Caco-2 (cell line): ENCODE data around the gene AP5B1. TPM values are rescaled to one million over a fixed set of nuclear protein-coding genes. Genes with fewer than 3 reads are reported as not detected.

Experiments
- BruUV-seq: library from RNA; stranded (reverse); fragments of 400-500 nt; replicated peaks from 2 replicates; lab custom pipeline; 2021; lab: Mats Ljungman, UMichigan
- CTCF ChIA-PET: fragments of 300-600 bp; sonication (Branson Sonifier 250); formaldehyde crosslinking; loops from one replicate; lab custom pipeline; 2022; ENCODE audit warnings: antibody characterized with exemption; lab: Charles Lee
- POLR2A ChIA-PET: fragments of 300-600 bp; sonication (Branson Sonifier 250); formaldehyde crosslinking; loops from one replicate; lab custom pipeline; 2022; ENCODE audit warnings: antibody characterized with exemption; lab: Charles Lee
- DNase-seq, 2 experiments: peaks; one replicate each; pipeline versions ENCODE4 v3.0.0 to v3.0.0-alpha.2; 2020 to 2022
- H3K27me3 ChIP-seq: replicated peaks from 2 replicates; pipeline ENCODE4 v1.6.0; 2011; ENCODE audit warnings: low read length; ENCODE audit not compliant: control insufficient read depth, insufficient read depth
- H3K36me3 ChIP-seq: 2 replicates; pipeline ENCODE4 v1.5.1; 2011; ENCODE audit warnings: low read length; ENCODE audit not compliant: control insufficient read depth, insufficient read depth
- H3K4me1 ChIP-seq: fragments of 250-450 bp; sonication (Bioruptor Pico); 2 replicates; pipeline ENCODE4 v1.5.1; 2020; ENCODE audit warnings: mild to moderate bottlenecking
- H3K4me3 ChIP-seq: 2 replicates; pipeline ENCODE4 v1.5.1; 2011; ENCODE audit warnings: low read depth, mild to moderate bottlenecking, control low read depth, low read length
- H3K9me3 ChIP-seq: fragments of 250-450 bp; sonication (Bioruptor Pico); 2 replicates; pipeline ENCODE4 v1.5.1; 2020; ENCODE audit warnings: mild to moderate bottlenecking, moderate library complexity
- H3K27ac Mint-ChIP-seq: one replicate; pipeline ENCODE4 v1.8.0; 2022; ENCODE audit warnings: mixed read lengths; ENCODE audit not compliant: unreplicated experiment
- H3K27me3 Mint-ChIP-seq: one replicate; pipeline ENCODE4 v1.8.0; 2022; ENCODE audit warnings: mixed read lengths; ENCODE audit not compliant: insufficient read depth, unreplicated experiment
- H3K36me3 Mint-ChIP-seq: one replicate; pipeline ENCODE4 v1.8.0; 2022; ENCODE audit warnings: mild to moderate bottlenecking, mixed read lengths; ENCODE audit not compliant: insufficient read depth, unreplicated experiment
- H3K4me1 Mint-ChIP-seq: one replicate; pipeline ENCODE4 v1.8.0; 2022; ENCODE audit warnings: low read depth, mixed read lengths; ENCODE audit not compliant: unreplicated experiment
- H3K4me3 Mint-ChIP-seq: one replicate; pipeline ENCODE4 v1.8.0; 2022; ENCODE audit warnings: mild to moderate bottlenecking, moderate library complexity, mixed read lengths; ENCODE audit not compliant: unreplicated experiment
- H3K9me3 Mint-ChIP-seq: one replicate; pipeline ENCODE4 v1.8.0; 2022; ENCODE audit warnings: mixed read lengths; ENCODE audit not compliant: unreplicated experiment
- intact Hi-C: fragments of 100-400 bp; cut with micrococcal nuclease; formaldehyde crosslinking; loops from one replicate; pipeline ENCODE4 v1.10.0; 2022; ENCODE audit not compliant: unreplicated experiment
- total RNA-seq: library from RNA; stranded (reverse); gene quantifications from 2 replicates; pipeline ENCODE4 v1.2.3, GENCODE V29; 2022
- TF ChIP-seq, protein P1 (sequence below), 2 experiments: fragments of 200-600 bp in 1 of 2; IDR thresholded peaks; 1 replicate in 1 of 2; 2 replicates in 1 of 2; pipeline versions ENCODE4 v1.5.1 to v1.8.0; 2011 to 2022; ENCODE audit warnings: antibody characterized with exemption in 1 of 2, control low read depth in 1 of 2, inconsistent platforms in 1 of 2, low read depth in 1 of 2, low read length in 1 of 2, mild to moderate bottlenecking in 1 of 2, moderate library complexity in 1 of 2; ENCODE audit not compliant: insufficient read depth in 1 of 2, severe bottlenecking in 1 of 2, unreplicated experiment in 1 of 2

Gene AP5B1
- total RNA-seq, 1 experiment from 2014 or later = 19.3 TPM

DNA sequence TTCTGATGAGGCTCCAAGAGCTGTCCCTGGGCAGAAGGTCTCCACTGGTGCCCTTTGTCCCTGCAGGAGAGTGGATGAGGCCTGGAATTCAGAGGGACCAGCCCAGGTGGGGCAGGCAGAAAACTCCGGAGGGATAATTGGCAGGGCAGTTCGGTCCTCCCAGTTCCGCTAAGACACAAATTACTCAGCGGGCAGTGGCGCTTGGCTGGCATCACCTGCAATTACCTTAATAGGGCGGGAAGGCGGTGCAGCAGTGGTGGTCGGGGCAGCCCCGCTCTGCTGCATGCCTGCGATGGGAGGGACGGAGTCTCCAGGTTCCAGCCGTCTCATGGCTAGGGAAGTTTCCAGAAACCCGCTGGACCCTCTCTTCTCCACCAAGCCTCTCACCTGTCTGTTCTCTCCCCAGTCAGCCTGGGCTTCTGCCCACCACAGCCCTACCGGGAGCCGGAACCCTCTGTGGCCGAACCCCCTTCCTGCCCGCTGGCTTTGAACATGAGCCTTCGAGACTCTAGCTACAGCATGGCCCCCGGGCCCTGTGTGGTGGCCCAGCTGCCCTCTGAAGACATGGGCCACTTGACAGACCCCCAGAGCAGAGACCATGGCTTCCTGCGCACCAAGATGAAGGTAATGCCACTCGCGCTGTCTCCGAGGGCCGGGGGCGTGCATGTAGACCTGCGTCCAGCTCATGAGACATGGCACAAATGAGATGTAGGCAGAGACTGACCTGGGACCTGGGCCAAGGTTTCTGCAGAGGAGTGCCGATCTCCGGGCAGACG is 13.0 kb upstream of the AP5B1 start:
- H3K27me3 Mint-ChIP-seq = no peaks in the 10 kb centered on the region
- no TSS peak for BruUV-seq
- peaks cover 48% of the 10 kb centered on the region for H3K36me3 Mint-ChIP-seq
- Histone ChIP-seq H3K36me3 (peaks cover 8% of the 10 kb centered on the region), H3K27me3 (no peaks in the 10 kb centered on the region), H3K4me3 (no peak overlapping the region), H3K4me1 (peaks cover 20% of the 10 kb centered on the region), H3K9me3 (no peaks in the 10 kb centered on the region)
- no peaks in the 10 kb centered on the region for H3K9me3 Mint-ChIP-seq
- no peak overlapping the region for H3K27ac Mint-ChIP-seq
- ChIA-PET POLR2A (no interaction called here), CTCF (no interaction called here)
- intact Hi-C loops = no loop called here
- TF ChIP-seq, protein P1, sequence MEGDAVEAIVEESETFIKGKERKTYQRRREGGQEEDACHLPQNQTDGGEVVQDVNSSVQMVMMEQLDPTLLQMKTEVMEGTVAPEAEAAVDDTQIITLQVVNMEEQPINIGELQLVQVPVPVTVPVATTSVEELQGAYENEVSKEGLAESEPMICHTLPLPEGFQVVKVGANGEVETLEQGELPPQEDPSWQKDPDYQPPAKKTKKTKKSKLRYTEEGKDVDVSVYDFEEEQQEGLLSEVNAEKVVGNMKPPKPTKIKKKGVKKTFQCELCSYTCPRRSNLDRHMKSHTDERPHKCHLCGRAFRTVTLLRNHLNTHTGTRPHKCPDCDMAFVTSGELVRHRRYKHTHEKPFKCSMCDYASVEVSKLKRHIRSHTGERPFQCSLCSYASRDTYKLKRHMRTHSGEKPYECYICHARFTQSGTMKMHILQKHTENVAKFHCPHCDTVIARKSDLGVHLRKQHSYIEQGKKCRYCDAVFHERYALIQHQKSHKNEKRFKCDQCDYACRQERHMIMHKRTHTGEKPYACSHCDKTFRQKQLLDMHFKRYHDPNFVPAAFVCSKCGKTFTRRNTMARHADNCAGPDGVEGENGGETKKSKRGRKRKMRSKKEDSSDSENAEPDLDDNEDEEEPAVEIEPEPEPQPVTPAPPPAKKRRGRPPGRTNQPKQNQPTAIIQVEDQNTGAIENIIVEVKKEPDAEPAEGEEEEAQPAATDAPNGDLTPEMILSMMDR (IDR thresholded peaks at IDR 0.05; ENCODE audit: insufficient read depth in 1 of 2, low read depth in 1 of 2, low read length in 1 of 2, severe bottlenecking in 1 of 2, unreplicated experiment in 1 of 2) = no peak
- peaks cover 22% of the 10 kb centered on the region for H3K4me1 Mint-ChIP-seq
- H3K4me3 Mint-ChIP-seq = no peak overlapping the region
- DNase-seq = no peak

DNA sequence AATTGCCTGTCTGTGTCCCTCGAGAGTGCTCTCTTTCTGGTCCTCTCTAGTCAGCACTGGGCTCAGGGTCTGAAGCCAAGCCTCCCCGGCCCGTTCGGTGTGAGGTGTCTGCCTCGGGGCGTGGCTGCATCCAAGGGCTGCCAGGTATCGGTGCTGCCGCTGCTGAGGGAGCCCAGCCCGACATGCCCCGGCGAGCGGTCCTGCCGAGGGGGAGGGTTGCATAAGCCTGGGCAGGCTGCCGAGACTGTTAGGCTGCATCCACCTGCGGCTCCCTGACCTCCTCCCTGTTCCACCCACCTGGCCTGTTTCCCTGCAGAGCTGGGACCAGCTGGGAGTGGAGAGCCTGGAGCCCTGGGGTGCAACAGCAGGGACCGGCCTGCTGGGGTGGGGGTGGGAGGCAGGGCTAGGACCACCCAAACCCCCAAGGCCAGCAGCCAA is 12.4 kb upstream of the AP5B1 start:
- TF ChIP-seq, protein P1 (IDR thresholded peaks at IDR 0.05; ENCODE audit: insufficient read depth in 1 of 2, low read depth in 1 of 2, low read length in 1 of 2, severe bottlenecking in 1 of 2, unreplicated experiment in 1 of 2) = no peak
- H3K4me3 ChIP-seq = no peak overlapping the region
- intact Hi-C loops = no loop called here
- CTCF ChIA-PET = interaction anchor here (0.8 kb wide), 1 partner anchor 67 kb away, joined by 3 read pairs; no protein-coding TSS in a partner anchor
- H3K4me3 Mint-ChIP-seq = no peak overlapping the region
- no peak overlapping the region for H3K27ac Mint-ChIP-seq
- peaks cover 8% of the 10 kb centered on the region for H3K36me3 ChIP-seq
- no peaks in the 10 kb centered on the region for H3K9me3 Mint-ChIP-seq
- H3K36me3 Mint-ChIP-seq = peaks cover 55% of the 10 kb centered on the region
- no peaks in the 10 kb centered on the region for H3K27me3 Mint-ChIP-seq
- POLR2A ChIA-PET = no interaction called here
- peaks cover 24% of the 10 kb centered on the region for H3K4me1 ChIP-seq
- no peaks in the 10 kb centered on the region for H3K9me3 ChIP-seq
- DNase-seq = no peak
- H3K27me3 ChIP-seq = no peaks in the 10 kb centered on the region
- peaks cover 22% of the 10 kb centered on the region for H3K4me1 Mint-ChIP-seq
- BruUV-seq = no TSS peak

DNA sequence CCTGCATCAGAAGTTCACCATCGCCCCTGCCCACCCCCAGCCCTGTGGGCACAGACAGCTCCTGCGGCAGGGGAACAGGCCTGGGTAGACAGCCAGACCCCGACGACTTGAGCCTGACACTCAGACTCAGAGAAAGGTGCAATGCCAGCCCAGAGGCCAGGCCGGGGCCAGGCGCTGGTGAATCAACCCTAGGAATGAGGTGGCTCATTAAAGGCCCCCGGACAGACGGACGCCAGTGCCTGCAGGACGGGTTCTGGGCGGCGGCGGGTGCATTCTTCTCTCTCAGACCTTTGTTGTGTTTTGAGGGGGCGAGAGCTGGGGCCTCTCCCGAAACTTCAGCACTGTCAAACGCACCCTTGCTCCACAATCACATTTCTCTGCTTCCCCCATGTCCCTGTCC is 11.7 kb upstream of the AP5B1 start:
- POLR2A ChIA-PET = interaction anchor here (0.5 kb wide), 1 partner anchor 706 kb away, joined by 3 read pairs; no protein-coding TSS in a partner anchor
- CTCF ChIA-PET = interaction anchor here (0.8 to 1.1 kb wide), 2 partner anchors 12 to 67 kb away, joined by 3 read pairs; partner anchors contain the start of gene AP5B1
- Histone ChIP-seq H3K36me3 (peaks cover 8% of the 10 kb centered on the region), H3K4me1 (peaks cover 24% of the 10 kb centered on the region), H3K4me3 (no peak overlapping the region), H3K27me3 (no peaks in the 10 kb centered on the region), H3K9me3 (no peaks in the 10 kb centered on the region)
- Mint-ChIP-seq H3K27me3 (no peaks in the 10 kb centered on the region), H3K4me3 (no peak overlapping the region), H3K27ac (no peak overlapping the region), H3K4me1 (peaks cover 22% of the 10 kb centered on the region), H3K36me3 (peaks cover 57% of the 10 kb centered on the region), H3K9me3 (no peaks in the 10 kb centered on the region)
- BruUV-seq = no TSS peak
- intact Hi-C loops = no loop called here
- DNase-seq = no peak
- TF ChIP-seq, protein P1 (IDR thresholded peaks at IDR 0.05; ENCODE audit: insufficient read depth in 1 of 2, low read depth in 1 of 2, low read length in 1 of 2, severe bottlenecking in 1 of 2, unreplicated experiment in 1 of 2) = no peak
